B cell (primary cell): ENCODE results near the gene HOXC9. TPM values are rescaled to one million over a fixed set of nuclear protein-coding genes. Genes with fewer than 3 reads are reported as not detected.

ENCODE experiments used
- ATAC-seq: fragments of 200-7000 bp; cut with Tn5 transposase; one replicate; pipeline ENCODE4 v1.10.0; 2021; ENCODE audit warnings: low read depth, mild to moderate bottlenecking, moderate number of reproducible peaks, moderate library complexity
- CTCF ChIA-PET: fragments of 350-600 bp; sonication (Branson Sonifier 250); formaldehyde crosslinking; loops from one replicate; lab custom pipeline; 2021; ENCODE audit warnings: antibody characterized with exemption, inconsistent platforms; lab: Charles Lee
- POLR2A ChIA-PET: fragments of 350-600 bp; sonication (Branson Sonifier 250); formaldehyde crosslinking; loops from one replicate; lab custom pipeline; 2021; ENCODE audit warnings: antibody characterized with exemption; lab: Charles Lee
- DNase-seq: peaks from one replicate; pipeline ENCODE4 v3.0.0; 2013
- H2AFZ ChIP-seq: 2 replicates; pipeline ENCODE4 v1.6.1; 2012; ENCODE audit warnings: mild to moderate bottlenecking, low read depth, low read length; ENCODE audit not compliant: insufficient read depth, poor library complexity, severe bottlenecking
- H3K27ac ChIP-seq, 2 donors: 1 replicate in 1 of 2; 2 replicates in 1 of 2; pipeline ENCODE4 v1.5.1; 2012 to 2013; ENCODE audit warnings: low read length in 2 of 2, mild to moderate bottlenecking in 2 of 2, moderate library complexity in 1 of 2
- H3K27me3 ChIP-seq, 4 experiments: fragments of 200-600 bp in 1 of 4; sonication (generic) in 1 of 4; replicated peaks in 1 of 4; 1 replicate in 2 of 4; 2 replicates in 2 of 4; pipeline versions ENCODE4 v1.6.1 to v1.7.0; 2013 to 2016; ENCODE audit warnings: low read length in 3 of 4, mild to moderate bottlenecking in 2 of 4, mixed read lengths in 1 of 4, moderate library complexity in 1 of 4; ENCODE audit not compliant: insufficient read depth in 4 of 4, control insufficient read depth in 3 of 4; ENCODE audit errors: control extremely low read depth in 1 of 4
- H3K36me3 ChIP-seq, 2 experiments: replicated peaks in 1 of 2; 1 replicate in 1 of 2; 2 replicates in 1 of 2; pipeline versions ENCODE4 v1.6.1 to v1.7.1; 2013; ENCODE audit warnings: low read length in 1 of 2; ENCODE audit not compliant: insufficient read depth in 2 of 2, control insufficient read depth in 1 of 2; ENCODE audit errors: control extremely low read depth in 1 of 2, extremely low read depth in 1 of 2
- H3K4me1 ChIP-seq, 2 donors: fragments of 200-600 bp in 1 of 2; sonication (generic) in 1 of 2; 1 replicate in 1 of 2; 2 replicates in 1 of 2; pipeline versions ENCODE4 v1.5.1 to v1.6.1; 2013 to 2017; ENCODE audit warnings: low read length in 2 of 2; ENCODE audit not compliant: control insufficient read depth in 2 of 2, insufficient read depth in 2 of 2
- H3K4me2 ChIP-seq: replicated peaks from 2 replicates; pipeline ENCODE3; 2012; ENCODE audit warnings: mild to moderate bottlenecking, low read depth, low read length; ENCODE audit not compliant: poor library complexity, severe bottlenecking
- H3K4me3 ChIP-seq, 5 experiments: fragments of 200-600 bp in 1 of 5; sonication (generic) in 1 of 5; 1 replicate in 3 of 5; 2 replicates in 2 of 5; pipeline versions ENCODE4 v1.5.1 to v1.7.0; 2011 to 2016; ENCODE audit warnings: low read length in 4 of 5, mild to moderate bottlenecking in 4 of 5, low read depth in 2 of 5, control low read depth in 1 of 5, moderate library complexity in 1 of 5; ENCODE audit not compliant: insufficient read depth in 1 of 5; ENCODE audit errors: control extremely low read depth in 1 of 5, extremely low read depth in 1 of 5
- H3K79me2 ChIP-seq: fragments of 200-600 bp; sonication (generic); one replicate; pipeline ENCODE4 v1.6.0; 2016; ENCODE audit warnings: low read length; ENCODE audit not compliant: control insufficient read depth, insufficient read depth
- H3K9ac ChIP-seq: fragments of 200-600 bp; sonication (generic); 2 replicates; pipeline ENCODE4 v1.6.1; 2017; ENCODE audit warnings: mild to moderate bottlenecking, low read length, moderate library complexity
- H3K9me3 ChIP-seq, 3 donors: one replicate each; pipeline versions ENCODE4 v1.6.1 to v1.7.1; 2013; ENCODE audit warnings: low read length in 2 of 3; ENCODE audit not compliant: control insufficient read depth in 2 of 3, insufficient read depth in 1 of 3; ENCODE audit errors: control extremely low read depth in 1 of 3
- H4K20me1 ChIP-seq: 2 replicates; pipeline ENCODE4 v1.6.0; 2012; ENCODE audit warnings: mild to moderate bottlenecking, low read length; ENCODE audit not compliant: insufficient read depth, control insufficient read depth, poor library complexity, severe bottlenecking
- H3K27ac Mint-ChIP-seq: one replicate; pipeline ENCODE4 v1.8.0; 2021; ENCODE audit warnings: mixed read lengths
- H3K27me3 Mint-ChIP-seq: one replicate; pipeline ENCODE4 v1.8.0; 2021; ENCODE audit warnings: mixed read lengths
- H3K4me1 Mint-ChIP-seq: one replicate; pipeline ENCODE4 v1.8.0; 2021; ENCODE audit warnings: mixed read lengths
- H3K4me3 Mint-ChIP-seq: one replicate; pipeline ENCODE4 v1.8.0; 2021; ENCODE audit warnings: mixed read lengths
- H3K9me3 Mint-ChIP-seq: one replicate; pipeline ENCODE4 v1.8.0; 2022; ENCODE audit warnings: mixed read lengths; ENCODE audit not compliant: insufficient read depth
- EZH2 ChIP-seq: IDR thresholded peaks from 2 replicates; pipeline ENCODE4 v1.6.1; 2012; ENCODE audit warnings: borderline replicate concordance, low read depth, mild to moderate bottlenecking, moderate library complexity, low read length; ENCODE audit not compliant: insufficient read depth, poor library complexity, severe bottlenecking
- WGBS: methylation state at CpG from one replicate; pipeline ENCODE4 v1.1.5; 2013; ENCODE audit warnings: missing lambda C conversion rate; ENCODE audit not compliant: insufficient coverage; 5-methylcytosine and 5-hydroxymethylcytosine counted together
- intact Hi-C: fragments of 100-400 bp; cut with micrococcal nuclease; formaldehyde crosslinking; loops from one replicate; pipeline ENCODE4 v1.10.0; 2022
- polyA plus RNA-seq: library from polyadenylated mRNA; depleted of rRNA; stranded (reverse); fragments of >200 nt; gene quantifications from 2 replicates; pipeline ENCODE4 v1.2.3, GENCODE V29; 2012
- total RNA-seq, 2 donors: library from RNA; stranded (reverse); fragments of 120-200 nt in 1 of 2; gene quantifications; 1 replicate in 1 of 2; 2 replicates in 1 of 2; pipeline versions ENCODE4 v1.2.3 to v1.2.4, GENCODE V29; 2013 to 2022
- TF ChIP-seq, protein P1 (sequence below): fragments of 200-600 bp; IDR thresholded peaks from one replicate; pipeline ENCODE4 v1.8.0; 2022; ENCODE audit warnings: antibody characterized with exemption, mild to moderate bottlenecking

HOXC9 gene
- total and polyA plus RNA-seq, 2 donors (not counting 1 experiment from before 2014, with no cell fraction given), result not detected

DNA sequence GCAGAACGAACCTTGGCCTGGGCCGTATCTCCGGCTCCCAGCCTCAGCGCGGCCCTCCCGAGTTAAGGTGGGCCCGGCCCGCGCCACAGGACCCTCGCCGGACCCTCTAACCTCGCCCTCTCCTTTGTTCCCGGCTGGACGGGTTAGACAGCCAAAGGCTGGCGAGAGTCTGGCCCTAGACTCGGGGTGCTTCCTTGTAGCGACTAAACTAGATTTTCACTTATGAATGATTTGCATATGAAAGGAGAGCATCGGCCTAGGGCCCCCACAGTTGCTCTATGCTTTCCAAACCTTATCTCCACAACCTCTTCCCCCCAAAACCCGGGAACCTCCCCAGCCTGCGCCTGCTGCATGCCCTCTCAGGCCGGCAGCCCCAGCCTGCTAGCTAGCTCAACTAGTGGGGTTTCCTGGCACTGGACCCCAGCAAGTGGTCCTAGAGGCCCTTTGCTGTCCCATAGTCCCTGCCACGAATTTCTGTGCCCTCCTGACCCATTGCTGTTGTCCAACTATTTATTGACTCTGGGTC lies 34.9 kb downstream of the HOXC9 start:
- peak overlapping the region; percentile 76 for H3K27ac Mint-ChIP-seq
- Histone ChIP-seq H3K9ac (peak overlapping the region; percentile 37), H3K27ac (no peak overlapping the region), H3K4me3 (peak overlapping the region in 1 of 5 experiments; percentile 47), H2AFZ (no peak overlapping the region), H3K79me2 (no peaks in the 10 kb centered on the region), H3K9me3 (peaks cover 0 to 51% (median 6%) of the 10 kb centered on the region in 3 donors), H3K36me3 (no peaks in the 10 kb centered on the region), H3K4me2 (peak overlapping the region; percentile 67), H3K4me1 (peaks cover 28 to 41% of the 10 kb centered on the region in 2 donors), H3K27me3 (peaks cover 0 to 94% (median 63%) of the 10 kb centered on the region in 4 experiments), H4K20me1 (no peaks in the 10 kb centered on the region)
- ATAC-seq (no peak), DNase-seq (no peak)
- H3K4me3 Mint-ChIP-seq, result peak overlapping the region; percentile 50
- H3K27me3 Mint-ChIP-seq, result peaks cover 76% of the 10 kb centered on the region
- POLR2A ChIA-PET, result no interaction called here
- TF ChIP-seq, protein P1, sequence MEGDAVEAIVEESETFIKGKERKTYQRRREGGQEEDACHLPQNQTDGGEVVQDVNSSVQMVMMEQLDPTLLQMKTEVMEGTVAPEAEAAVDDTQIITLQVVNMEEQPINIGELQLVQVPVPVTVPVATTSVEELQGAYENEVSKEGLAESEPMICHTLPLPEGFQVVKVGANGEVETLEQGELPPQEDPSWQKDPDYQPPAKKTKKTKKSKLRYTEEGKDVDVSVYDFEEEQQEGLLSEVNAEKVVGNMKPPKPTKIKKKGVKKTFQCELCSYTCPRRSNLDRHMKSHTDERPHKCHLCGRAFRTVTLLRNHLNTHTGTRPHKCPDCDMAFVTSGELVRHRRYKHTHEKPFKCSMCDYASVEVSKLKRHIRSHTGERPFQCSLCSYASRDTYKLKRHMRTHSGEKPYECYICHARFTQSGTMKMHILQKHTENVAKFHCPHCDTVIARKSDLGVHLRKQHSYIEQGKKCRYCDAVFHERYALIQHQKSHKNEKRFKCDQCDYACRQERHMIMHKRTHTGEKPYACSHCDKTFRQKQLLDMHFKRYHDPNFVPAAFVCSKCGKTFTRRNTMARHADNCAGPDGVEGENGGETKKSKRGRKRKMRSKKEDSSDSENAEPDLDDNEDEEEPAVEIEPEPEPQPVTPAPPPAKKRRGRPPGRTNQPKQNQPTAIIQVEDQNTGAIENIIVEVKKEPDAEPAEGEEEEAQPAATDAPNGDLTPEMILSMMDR, result no peak
- no peak for TF ChIP-seq EZH2
- intact Hi-C loops, result loop anchor here (2.0 to 5.0 kb wide), 3 partner anchors 16 to 68 kb away; no protein-coding TSS in a partner anchor
- 42% methylated on average over 17 of the region's 22 CpGs for WGBS
- H3K4me1 Mint-ChIP-seq, result peaks cover 23% of the 10 kb centered on the region
- CTCF ChIA-PET, result interaction anchor here (1.0 to 6.4 kb wide), 4 partner anchors 17 to 166 kb away, joined by 4 to 87 read pairs (median 4); partner anchors contain the start of gene SMUG1
- H3K9me3 Mint-ChIP-seq, result no peaks in the 10 kb centered on the region
